Mucosa of rectum (tissue), 2 donors: ENCODE results near the gene MPIG6B.

Experiments used
- H3K27ac ChIP-seq, 2 donors: one replicate each; pipeline ENCODE4 v1.7.0; 2013; ENCODE audit warnings: inconsistent platforms in 2 of 2, low read depth in 2 of 2, low read length in 2 of 2
- H3K27me3 ChIP-seq, 2 donors: one replicate each; pipeline ENCODE4 v1.7.0; 2013; ENCODE audit warnings: low read length in 2 of 2; ENCODE audit not compliant: control insufficient read depth in 2 of 2, insufficient read depth in 2 of 2
- H3K36me3 ChIP-seq, 2 donors: one replicate each; pipeline ENCODE4 v1.7.0; 2013; ENCODE audit warnings: low read length in 2 of 2; ENCODE audit not compliant: control insufficient read depth in 2 of 2, insufficient read depth in 2 of 2
- H3K4me1 ChIP-seq, 2 donors: one replicate each; pipeline ENCODE4 v1.7.0; 2013; ENCODE audit warnings: low read length in 2 of 2, mild to moderate bottlenecking in 1 of 2; ENCODE audit not compliant: control insufficient read depth in 2 of 2, insufficient read depth in 2 of 2
- H3K4me3 ChIP-seq, 2 donors: one replicate each; pipeline ENCODE4 v1.7.0; 2013; ENCODE audit warnings: low read length in 2 of 2
- H3K9ac ChIP-seq, 2 donors: one replicate each; pipeline ENCODE4 v1.7.0; 2013; ENCODE audit warnings: low read length in 2 of 2, low read depth in 1 of 2, mild to moderate bottlenecking in 1 of 2
- H3K9me3 ChIP-seq, 2 donors: one replicate each; pipeline ENCODE4 v1.7.0; 2013; ENCODE audit warnings: low read length in 2 of 2; ENCODE audit not compliant: control insufficient read depth in 2 of 2
- donor health status: healthy.
- donor health status: Normal muscosa, but diverticular disease.

Gene MPIG6B

DNA sequence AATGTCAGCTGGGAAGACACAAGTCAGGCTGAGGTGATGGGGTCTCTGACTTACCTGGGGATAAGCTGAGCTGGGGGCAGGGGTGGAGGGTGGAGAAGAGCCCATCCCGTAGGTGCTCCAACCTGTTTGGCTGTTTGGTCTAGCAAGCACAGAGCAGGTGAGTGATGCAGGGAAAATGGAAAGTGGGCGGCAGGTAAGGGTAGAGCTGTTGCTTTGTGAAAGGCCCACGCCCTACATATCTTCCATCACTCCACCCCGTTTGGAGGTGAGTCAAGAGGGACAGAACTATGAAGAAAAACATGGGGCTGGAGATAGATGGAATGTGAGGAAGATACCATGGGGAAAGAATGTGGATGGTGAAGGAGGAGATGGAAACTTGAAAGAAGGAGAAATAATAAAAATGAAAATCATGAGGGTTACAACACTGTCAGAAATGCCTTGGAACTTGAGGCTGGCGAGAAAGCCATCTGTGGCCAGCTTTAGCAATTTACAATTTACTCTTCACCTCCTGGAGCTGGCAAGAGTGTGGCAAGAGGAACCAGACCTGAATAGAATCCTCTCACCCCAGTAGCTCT lies 2.9 kb upstream of the MPIG6B start:
- peaks cover 11 to 32% of the 10 kb centered on the region in 2 donors for H3K4me1 ChIP-seq
- no peak overlapping the region for H3K27ac ChIP-seq
- no peaks in the 10 kb centered on the region for H3K36me3 ChIP-seq
- no peak overlapping the region for H3K4me3 ChIP-seq
- no peak overlapping the region for H3K9ac ChIP-seq
- no peaks in the 10 kb centered on the region for H3K27me3 ChIP-seq
- H3K9me3 ChIP-seq: no peaks in the 10 kb centered on the region

DNA sequence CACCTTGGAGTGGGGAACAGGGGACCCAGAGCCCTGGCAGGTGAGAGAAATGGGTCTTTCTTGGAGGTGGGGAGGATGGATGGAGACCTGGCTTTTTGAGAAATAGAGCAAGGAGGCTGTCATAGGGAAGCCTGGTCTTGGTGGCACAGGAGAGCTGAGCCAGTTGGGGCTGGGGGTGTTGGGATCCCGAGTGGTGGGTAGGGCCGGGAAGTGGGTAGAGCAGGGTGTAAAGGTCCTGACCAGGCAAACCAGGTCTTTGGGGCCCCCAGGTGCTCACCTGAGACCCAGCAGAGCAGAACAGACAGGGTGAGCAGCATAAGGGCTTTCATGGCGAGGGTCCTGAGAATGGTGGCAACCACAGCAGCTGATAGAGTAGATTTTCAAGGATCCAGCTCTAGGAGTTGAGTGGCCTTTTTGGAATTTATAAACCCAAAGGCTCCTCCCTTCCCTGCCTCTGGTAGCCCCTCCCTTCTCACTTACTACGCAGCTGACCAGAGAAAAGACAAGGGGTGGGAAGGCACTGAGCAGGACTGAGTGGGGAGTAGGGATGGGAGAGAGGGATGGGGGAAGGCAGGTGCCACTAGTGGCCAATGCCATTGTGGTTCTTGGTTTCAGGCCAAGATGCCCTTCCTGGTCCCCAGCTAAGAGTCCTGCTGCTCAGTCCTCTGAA lies 1.7 kb upstream of the MPIG6B start, which contains the start of gene LY6G6C:
Gene LY6G6C, minus strand, starts transcription at position 396 of the 670 bp plus-strand sequence. Its CDS starts 67 bp downstream, at position 329.
- H3K27ac ChIP-seq: no peak within 1 kb of the TSS
- H3K9ac ChIP-seq: no peak within 1 kb of the TSS

GRCh38 chr6:31722173-31722572 lies 1.0 kb upstream of the MPIG6B start:
- H3K27ac ChIP-seq: no peak overlapping the region
- peaks cover 20 to 45% of the 10 kb centered on the region in 2 donors for H3K4me1 ChIP-seq
- peaks cover 8 to 10% of the 10 kb centered on the region in 2 donors for H3K36me3 ChIP-seq
- H3K9ac ChIP-seq: no peak overlapping the region
- no peaks in the 10 kb centered on the region for H3K27me3 ChIP-seq
- H3K9me3 ChIP-seq: no peaks in the 10 kb centered on the region
- H3K4me3 ChIP-seq: no peak overlapping the region

More for the DNA sequence above, 1.7 kb upstream of the MPIG6B start, which contains the start of gene LY6G6C:
- Histone ChIP-seq H3K4me1 (peaks cover 14 to 39% of the 10 kb centered on the region in 2 donors), H3K9me3 (no peaks in the 10 kb centered on the region), H3K4me3 (no peak within 1 kb of the TSS), H3K27me3 (no peaks in the 10 kb centered on the region), H3K36me3 (peaks cover 3 to 6% of the 10 kb centered on the region in 2 donors)

- Histone ChIP-seq H3K4me3 (no peak overlapping the region), H3K27ac (no peak overlapping the region), H3K27me3 (no peaks in the 10 kb centered on the region), H3K9me3 (no peaks in the 10 kb centered on the region), H3K9ac (no peak overlapping the region), H3K36me3 (peaks cover 12 to 16% of the 10 kb centered on the region in 2 donors), H3K4me1 (peaks cover 28 to 45% of the 10 kb centered on the region in 2 donors)
These were observed 963 bp downstream of the MPIG6B start for GRCh38 chr6:31723980-31724691.

GRCh38 chr6:31725502-31726350 lies 2.6 kb downstream of the MPIG6B start:
- H3K27ac ChIP-seq: peak overlapping the region; percentile 98
- H3K4me3 ChIP-seq: no peak overlapping the region
- peaks cover 15 to 18% of the 10 kb centered on the region in 2 donors for H3K36me3 ChIP-seq
- peaks cover 33 to 44% of the 10 kb centered on the region in 2 donors for H3K4me1 ChIP-seq
- no peak overlapping the region for H3K9ac ChIP-seq
- no peaks in the 10 kb centered on the region for H3K9me3 ChIP-seq
- no peaks in the 10 kb centered on the region for H3K27me3 ChIP-seq

DNA sequence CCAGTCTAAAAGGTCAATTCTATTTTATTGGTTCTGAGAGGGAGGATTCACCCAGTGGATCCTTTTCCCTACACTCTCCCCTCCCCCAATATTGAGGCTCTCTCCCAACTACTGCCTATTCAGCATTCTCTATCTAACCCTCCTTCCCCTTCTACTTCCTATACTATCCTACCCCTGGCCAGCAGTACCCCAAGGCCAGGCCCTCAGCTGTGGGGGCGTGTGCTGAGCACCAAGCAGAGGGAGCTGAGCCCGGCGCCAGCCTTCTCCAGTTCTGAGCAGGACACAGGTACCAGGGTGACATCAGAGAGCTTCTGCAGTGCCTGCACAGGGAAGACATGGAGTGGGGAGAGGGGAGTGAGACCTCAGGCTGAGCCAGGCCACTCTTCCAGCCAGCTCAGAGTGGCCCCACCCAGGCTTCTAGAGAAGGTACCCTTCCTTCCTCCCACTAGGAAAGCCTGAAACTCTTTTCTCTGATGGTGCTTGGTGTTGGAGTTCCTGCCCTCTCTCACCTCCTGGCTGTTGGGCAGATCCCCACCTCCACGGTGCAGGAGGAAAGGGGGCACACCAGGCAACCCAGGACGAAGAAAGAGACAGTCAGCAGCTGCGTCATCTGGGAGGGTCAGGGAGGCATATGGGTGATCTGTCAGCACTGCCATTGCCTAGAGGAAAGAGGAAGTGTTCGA lies 4.0 kb downstream of the MPIG6B start:
- peak overlapping the region; percentile 17 to 37 for H3K4me3 ChIP-seq
- H3K4me1 ChIP-seq: peaks cover 31 to 42% of the 10 kb centered on the region in 2 donors
- H3K36me3 ChIP-seq: peaks cover 27% of the 10 kb centered on the region in 2 donors
- H3K9ac ChIP-seq: peak overlapping the region in 1 of 2 donors; percentile 13
- peak overlapping the region; percentile 98 for H3K27ac ChIP-seq
- no peaks in the 10 kb centered on the region for H3K9me3 ChIP-seq
- H3K27me3 ChIP-seq: no peaks in the 10 kb centered on the region

- peak overlapping the region; percentile 98 for H3K27ac ChIP-seq
- H3K4me1 ChIP-seq: peaks cover 31 to 40% of the 10 kb centered on the region in 2 donors
- H3K4me3 ChIP-seq: peak overlapping the region; percentile 84 to 93
- peak overlapping the region; percentile 78 to 84 for H3K9ac ChIP-seq
- H3K9me3 ChIP-seq: no peaks in the 10 kb centered on the region
- H3K36me3 ChIP-seq: peaks cover 31 to 32% of the 10 kb centered on the region in 2 donors
- H3K27me3 ChIP-seq: no peaks in the 10 kb centered on the region
These were observed 4.8 kb downstream of the MPIG6B start for GRCh38 chr6:31727717-31728671.

- Histone ChIP-seq H3K9ac (peak within 1 kb of the TSS; percentile 78 to 84), H3K36me3 (peaks cover 41 to 42% of the 10 kb centered on the region in 2 donors), H3K27ac (peak within 1 kb of the TSS; percentile 98), H3K4me3 (peak within 1 kb of the TSS; percentile 84 to 93), H3K4me1 (peaks cover 37 to 44% of the 10 kb centered on the region in 2 donors), H3K9me3 (no peaks in the 10 kb centered on the region), H3K27me3 (no peaks in the 10 kb centered on the region)
These were observed 5.8 kb downstream of the MPIG6B start, which contains the start of gene DDAH2 for GRCh38 chr6:31728767-31729514. Gene DDAH2, minus strand, starts transcription at chr6:31729299. Its CDS starts 138 bp downstream, at chr6:31729161.
